ENCODE data around the gene SLC28A1.

SLC28A1 gene

DNA sequence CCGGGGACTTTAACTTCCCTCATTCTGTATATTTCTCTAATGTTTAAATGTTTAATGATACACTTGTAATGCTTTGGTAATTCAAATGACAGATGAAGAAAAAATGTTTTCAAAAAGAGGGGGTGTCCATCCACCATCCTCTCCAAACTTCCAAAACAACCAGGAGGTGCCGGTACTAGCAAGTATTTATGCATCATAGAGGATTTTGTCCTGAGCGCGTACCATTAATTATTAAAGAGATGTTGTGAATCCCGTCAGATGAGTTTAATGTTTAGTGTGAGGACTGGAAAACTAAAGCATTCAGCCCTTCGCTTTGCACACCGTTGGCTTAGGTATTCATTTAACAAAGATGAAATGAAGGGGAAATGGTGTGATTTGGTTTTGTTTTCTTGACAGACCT lies 1.3 kb downstream of the SLC28A1 start:
- no peak for DNase-seq (ENCODE audit: low read depth in 2 of 2, low spot score in 1 of 2)

DNA sequence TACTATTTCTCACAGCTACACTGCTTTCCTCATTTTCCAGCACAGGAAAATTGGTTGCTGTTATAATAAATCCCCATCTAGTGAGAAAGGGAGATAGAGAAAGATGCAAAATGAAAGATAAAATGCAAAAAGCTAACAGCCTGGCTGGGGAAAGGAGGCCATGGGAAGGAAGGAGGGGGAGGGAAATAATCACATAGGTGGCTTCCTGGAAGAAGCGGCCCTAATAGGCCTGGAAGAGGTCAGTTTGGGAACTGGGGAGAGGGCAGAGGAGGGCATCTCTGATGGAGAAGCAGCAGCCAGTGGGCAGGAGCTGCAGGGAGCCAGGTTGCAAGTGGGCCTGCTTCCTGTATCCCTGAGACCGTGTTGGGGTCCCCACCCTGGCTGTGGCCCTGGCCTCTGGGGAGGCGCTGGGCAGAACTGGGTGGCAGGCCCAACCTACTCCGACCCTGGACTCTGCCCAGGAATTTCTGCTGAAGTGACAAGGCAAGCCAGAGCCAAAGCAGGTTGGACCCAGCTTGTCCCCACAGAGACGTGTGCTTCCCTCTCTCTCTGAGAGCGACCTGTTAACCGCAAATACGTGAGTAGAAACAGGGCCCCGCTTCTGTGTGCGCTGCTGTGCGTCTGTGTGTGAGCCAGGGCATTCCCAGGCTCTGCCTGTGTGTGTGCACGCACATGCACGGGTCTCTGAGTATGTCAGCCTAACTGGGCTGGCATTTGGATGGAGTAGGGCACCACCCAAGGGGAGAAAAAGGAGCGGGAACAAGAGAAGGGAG lies 1.9 kb downstream of the SLC28A1 start:
- no peak for DNase-seq (ENCODE audit: low read depth in 2 of 2, low spot score in 1 of 2)

DNA sequence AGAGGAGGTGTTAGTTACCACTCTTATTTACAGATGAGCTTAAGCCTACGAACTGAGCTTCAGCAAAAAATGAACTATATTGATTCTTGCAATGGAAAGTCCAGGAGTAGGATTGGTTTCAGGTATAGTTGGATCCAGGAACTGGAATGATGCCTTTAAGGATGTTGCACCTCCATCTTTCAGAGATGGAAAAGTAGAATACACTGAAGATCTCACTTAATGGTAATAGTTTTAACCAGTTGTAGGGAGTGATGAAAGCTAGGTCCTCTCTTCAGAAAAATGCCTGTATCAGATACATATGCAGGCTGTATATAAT lies 2.5 kb downstream of the SLC28A1 start:
- no peak for DNase-seq (ENCODE audit: low read depth in 2 of 2, low spot score in 1 of 2)

DNA sequence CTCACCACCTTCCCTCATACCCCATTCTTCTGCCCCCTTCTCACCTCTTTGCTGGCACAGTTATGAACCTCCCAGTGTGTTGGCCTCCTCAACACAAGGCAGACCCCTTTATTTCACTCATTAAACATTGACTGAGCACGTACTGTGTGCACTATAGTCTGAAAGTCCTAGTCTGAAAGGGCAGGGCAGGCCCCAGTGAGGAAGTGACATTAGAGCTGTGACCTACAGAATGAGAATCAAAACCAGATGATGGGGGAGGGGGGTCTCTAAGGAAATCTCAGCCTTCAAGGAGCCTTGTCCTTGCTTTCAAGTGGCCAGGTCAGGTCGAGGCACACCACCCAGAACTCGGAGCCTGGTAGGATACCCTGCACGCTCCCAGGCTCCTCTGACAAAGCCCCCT lies 3.5 kb downstream of the SLC28A1 start:
- DNase-seq (ENCODE audit: low read depth in 2 of 2, low spot score in 1 of 2) = no peak

DNA sequence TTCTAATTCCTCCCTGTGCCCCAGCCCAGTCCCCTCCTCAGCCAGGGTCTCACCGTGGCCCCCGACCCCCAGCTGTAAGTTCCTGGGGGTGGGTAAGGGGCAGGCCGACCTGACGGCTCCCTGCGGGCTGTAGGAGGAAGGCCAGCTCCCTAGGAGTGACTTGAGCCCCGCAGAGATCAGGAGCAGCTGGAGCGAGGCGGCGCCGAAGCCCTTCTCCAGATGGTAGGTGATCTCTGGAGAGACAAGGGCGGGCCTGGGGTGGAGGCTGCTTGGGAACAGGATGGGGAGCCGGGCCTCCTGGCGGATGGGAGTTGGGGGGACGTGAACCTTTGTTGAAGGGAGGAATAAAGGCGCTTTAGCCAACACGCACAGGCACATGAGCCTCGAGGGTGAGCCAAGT lies 4.2 kb downstream of the SLC28A1 start:
- DNase-seq (ENCODE audit: low read depth in 2 of 2, low spot score in 1 of 2) = no peak

DNA sequence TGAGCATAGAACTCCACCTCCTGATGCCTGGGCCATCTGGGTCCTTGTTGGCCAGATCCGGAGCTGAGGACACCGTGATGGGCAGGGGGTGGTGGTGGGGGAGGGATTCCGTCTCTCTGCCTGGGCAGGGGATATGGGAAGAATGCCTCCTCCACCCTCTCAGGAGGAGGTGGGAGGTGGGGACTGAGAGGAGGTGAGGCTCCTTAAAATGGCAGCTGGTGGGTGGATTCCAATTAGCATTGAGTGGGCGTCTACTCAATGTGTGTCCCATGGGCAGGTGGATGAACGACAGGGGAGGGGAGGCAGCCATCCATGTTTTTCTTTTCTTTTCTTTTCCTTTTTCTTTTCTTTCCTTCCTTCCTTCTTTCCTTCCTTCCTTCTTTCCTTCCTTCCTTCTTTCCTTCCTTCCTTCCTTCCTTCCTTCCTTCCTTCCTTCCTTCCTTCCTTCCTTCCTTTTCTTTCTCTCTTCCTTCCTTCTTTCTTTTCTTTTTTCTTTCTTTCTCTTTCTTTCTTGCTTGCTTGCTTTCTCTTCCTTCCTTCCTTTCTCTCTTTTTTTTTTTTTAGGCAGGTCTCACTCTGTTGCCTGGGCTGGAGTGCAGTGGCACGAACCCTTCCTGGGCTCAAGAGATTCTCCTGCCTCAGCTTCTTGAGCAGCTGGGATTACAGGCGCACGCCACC lies 5.0 kb downstream of the SLC28A1 start:
- DNase-seq (ENCODE audit: low read depth in 2 of 2, low spot score in 1 of 2) = no peak

DNA sequence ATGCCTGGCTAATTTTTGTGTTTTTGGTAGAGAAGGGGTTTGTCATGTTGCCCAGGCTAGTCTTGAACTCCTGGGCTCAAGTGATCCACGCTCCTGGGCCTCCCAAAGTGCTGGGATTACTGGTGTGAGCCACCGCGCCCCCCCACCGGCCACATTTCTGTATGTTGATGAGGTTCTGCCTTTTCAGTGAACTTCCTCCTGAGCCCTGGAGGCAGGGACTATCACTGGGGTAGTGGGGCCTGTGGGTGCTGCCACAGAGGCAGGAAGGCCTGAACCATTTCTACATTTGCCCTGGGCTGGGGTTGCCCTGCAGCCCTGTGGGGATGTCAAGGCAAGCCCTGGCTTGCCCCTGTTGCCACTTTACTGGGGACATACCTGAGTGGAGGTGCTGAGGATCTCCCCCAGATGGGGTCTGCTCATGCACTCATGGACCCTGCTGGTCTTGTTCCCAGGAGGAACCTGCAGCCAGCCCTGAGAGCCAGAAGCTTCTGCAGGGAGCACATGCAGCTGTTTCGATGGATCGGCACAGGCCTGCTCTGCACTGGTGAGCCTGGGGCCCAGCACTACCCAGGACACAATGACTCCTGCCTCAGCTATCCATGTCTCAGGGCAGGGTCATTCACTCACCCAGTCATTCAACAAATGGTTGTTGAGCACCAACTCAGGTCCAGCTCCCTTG lies 5.7 kb downstream of the SLC28A1 start:
- DNase-seq (ENCODE audit: low read depth in 2 of 2, low spot score in 1 of 2) = no peak

DNA sequence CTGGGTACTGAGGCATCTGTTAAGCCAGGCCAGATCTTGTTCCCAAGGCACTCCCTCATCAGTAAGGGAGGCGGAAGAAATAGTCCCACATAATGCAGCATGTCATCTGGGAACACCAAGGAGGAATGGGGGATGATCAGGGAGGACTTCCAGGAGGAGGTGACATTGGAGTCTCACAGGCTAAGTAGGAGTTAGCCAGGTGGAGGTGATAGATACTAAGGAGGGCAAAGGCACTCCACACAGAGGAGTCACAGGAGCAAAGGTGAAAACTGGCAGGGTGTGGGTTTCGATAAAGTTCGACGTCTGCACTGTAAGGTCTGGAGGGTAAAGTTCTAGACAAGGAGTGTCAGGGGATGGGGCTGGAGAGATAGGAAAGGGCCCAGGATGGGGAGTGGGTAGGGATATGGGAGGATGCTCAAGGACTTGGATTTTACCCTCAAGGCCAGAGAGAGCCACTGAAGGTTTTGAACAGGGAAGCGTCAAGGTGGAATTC lies 6.3 kb downstream of the SLC28A1 start:
- DNase-seq (ENCODE audit: low read depth in 2 of 2, low spot score in 1 of 2) = no peak

DNA sequence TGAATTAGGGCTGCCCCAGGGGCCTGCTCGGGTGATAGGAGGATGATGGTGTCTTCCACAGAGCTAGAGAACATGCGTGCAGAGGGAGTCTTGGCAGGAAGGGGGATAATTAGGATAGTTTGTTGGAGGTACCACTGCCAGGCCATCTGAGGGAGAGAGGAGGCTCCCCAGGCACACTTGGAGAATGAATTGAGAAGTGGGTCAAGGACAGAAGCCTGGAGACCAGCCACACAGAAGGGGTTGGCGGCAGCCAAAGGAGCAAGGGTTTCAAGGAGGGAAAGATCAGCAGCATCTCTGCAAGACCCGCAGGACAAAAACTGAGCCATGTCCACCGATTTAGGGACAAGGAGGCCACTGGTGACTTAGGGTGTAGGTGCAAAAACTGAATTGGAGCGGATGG lies 6.9 kb downstream of the SLC28A1 start:
- no peak for DNase-seq (ENCODE audit: low read depth in 2 of 2, low spot score in 1 of 2)

DNA sequence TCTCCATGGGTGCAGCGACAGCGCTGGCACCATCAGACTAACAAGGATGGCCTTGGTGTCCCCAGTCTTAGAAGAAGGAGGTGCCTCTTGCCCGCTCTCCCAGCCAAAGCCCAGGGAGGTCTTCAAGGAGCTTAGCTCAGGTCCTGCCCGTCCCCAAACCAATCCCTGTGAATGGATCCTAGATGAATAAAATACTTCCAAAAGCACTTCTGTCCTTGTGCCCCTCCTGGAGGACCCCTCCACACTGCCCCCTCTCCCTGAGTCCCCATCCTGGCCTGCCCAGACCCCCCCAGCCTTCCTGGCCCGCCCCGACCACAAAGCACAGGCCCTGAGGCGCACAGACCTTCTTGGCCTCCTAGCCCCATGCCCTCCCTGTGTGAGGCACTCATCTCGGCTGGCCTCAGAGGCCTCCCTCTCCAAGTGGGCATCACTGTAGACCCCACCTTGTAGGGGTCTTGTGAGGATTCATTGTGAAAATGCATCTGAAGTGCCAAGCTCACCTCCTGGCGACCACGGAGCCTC lies 8.4 kb downstream of the SLC28A1 start:
- DNase-seq (ENCODE audit: low read depth in 2 of 2, low spot score in 1 of 2) = no peak

DNA sequence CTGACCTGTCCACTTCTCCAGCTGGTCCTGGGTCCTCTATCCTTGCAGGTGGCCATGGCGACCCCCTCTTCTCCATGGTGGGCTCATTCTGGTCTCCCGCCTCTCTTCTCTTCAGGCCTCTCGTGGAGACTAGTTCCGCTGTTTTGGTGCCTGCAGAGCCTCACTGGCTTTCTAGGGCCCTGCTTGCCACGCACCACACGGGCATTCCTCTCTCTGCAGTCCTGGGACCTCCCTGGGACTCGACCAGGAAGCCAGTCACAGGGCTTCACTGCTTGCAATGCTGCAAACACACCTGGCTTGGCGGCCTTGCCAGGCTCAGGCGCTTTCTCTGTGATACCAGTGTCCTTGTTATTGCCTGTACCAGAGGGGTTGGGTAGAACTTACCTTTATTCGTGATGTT lies 9.1 kb downstream of the SLC28A1 start:
- DNase-seq (ENCODE audit: low read depth in 2 of 2, low spot score in 1 of 2) = no peak

DNA sequence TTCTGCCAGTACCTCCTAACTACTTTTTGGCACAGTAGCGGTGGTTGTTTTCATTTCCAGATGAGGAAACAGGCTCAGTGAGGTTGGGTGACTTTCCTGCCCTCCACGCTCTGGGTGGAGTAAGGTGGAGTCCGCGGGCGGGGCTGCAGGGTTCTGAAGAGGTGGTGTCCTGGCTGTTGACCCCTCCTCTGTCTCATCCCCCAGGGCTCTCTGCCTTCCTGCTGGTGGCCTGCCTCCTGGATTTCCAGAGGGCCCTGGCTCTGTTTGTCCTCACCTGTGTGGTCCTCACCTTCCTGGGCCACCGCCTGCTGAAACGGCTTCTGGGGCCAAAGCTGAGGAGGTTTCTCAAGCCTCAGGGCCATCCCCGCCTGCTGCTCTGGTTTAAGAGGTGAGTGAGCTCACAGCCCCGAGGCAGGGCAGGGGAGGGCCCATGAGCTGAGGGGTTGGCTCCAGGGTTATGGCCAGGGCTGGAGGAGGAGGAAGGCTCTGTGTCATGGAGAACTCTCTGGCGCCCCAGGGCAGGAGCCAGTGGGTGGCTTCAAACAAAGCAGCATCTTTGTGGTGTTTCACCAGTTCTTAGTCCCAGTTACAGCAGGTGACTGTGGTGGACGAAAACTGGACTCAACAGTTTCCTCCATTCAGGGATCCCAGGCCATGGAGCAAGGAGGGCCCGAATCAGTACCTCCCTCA lies 10.4 kb downstream of the SLC28A1 start:
- DNase-seq (ENCODE audit: low read depth in 2 of 2, low spot score in 1 of 2) = no peak

DNA sequence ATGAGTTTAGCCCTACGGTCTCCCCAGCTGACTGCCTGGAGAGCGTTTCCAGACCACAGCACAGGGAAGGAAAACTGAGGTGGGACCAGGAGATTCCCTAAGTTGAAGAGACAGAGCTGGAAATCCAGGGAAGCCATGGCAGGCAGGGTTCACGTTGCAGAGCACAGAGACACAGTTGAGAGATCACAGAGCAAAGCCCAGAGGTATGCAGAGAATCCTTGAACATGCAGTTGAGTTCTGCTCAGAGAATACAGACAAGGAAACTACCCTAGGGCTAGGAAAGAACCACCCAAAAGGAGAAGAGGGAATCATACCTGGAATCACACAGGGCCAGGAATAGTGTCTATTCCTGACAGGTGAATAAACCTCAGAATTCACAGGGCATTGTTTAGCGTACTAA lies 14.3 kb downstream of the SLC28A1 start:
- no peak for DNase-seq (ENCODE audit: low read depth in 2 of 2, low spot score in 1 of 2)

DNA sequence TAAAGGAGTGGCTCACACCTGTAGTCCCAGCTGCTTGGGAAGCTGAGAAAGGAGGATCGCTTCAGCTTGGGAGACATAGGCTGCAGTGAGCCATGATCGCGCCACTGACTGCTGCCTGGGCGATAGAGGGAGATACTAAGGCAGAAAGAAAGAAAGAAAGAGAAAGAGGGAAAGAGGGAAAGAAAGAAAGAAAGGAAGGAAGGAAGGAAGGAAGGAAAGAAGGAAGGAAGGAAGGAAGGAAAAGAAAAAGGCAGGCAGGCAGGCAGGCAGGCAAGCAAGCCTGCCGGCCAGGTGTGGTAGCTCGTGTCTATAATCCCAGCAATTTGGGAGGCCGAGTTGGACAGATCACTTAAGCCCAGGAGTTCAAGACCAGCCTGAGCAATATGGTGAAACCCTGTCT lies 15.3 kb downstream of the SLC28A1 start:
- no peak for DNase-seq (ENCODE audit: low read depth in 2 of 2, low spot score in 1 of 2)

DNA sequence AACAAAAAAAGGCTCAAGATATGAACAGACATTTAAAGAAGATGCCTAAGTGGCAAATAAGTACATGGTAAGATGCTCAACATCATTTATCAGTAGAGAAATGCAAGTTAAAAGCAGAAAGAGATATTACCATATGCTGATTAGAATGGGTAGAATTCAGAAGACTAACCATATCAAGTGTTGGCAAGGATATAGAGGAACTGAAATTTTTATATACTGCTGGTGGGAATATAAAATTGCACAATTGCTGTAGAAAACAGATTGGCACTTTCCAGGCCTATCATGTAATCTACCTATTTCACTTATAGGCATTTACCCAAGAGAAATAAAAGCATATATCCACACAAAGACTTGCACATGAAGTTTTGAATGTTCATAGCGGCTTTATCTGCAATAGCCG lies 17.1 kb downstream of the SLC28A1 start:
- DNase-seq (ENCODE audit: low read depth in 2 of 2, low spot score in 1 of 2) = no peak

DNA sequence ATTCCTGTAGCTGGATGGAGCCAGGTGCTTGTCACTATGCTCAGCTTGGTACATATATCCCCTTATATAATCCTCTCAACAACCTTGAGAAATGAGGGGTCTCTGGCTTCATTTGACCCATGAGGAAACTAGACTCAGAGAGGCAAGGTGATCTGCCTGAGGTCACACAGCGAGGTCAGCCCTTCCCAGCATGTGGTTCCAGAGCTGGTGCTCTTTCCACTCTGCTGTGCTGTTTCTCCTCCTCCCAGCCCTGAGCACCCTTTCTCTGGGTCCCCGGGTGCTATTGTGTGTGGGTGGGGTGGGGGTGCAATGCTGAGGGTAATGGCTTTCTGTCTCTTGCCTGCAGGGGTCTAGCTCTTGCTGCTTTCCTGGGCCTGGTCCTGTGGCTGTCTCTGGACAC lies 19.3 kb downstream of the SLC28A1 start:
- DNase-seq (ENCODE audit: low read depth in 2 of 2, low spot score in 1 of 2) = no peak

DNA sequence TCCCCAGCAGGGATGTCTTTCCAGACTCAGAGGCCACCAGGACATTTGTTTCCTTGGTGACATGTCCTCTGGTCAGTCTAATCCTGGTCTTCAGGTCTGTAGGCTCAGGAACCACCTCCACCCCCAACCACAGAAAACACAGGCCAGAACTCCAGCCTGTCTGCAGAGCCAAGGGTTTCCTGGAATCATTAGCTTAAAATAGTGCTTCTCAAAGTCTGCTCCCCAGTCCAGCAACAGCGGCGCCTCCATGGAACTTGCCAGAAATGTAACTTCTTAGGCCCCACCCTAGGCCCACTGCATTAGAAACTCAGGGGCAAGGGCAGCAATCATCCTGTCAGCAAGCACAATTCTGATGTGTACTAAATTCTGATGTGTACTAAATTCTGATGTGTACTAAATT lies 20.0 kb downstream of the SLC28A1 start:
- no peak for DNase-seq (ENCODE audit: low read depth in 2 of 2, low spot score in 1 of 2)

DNA sequence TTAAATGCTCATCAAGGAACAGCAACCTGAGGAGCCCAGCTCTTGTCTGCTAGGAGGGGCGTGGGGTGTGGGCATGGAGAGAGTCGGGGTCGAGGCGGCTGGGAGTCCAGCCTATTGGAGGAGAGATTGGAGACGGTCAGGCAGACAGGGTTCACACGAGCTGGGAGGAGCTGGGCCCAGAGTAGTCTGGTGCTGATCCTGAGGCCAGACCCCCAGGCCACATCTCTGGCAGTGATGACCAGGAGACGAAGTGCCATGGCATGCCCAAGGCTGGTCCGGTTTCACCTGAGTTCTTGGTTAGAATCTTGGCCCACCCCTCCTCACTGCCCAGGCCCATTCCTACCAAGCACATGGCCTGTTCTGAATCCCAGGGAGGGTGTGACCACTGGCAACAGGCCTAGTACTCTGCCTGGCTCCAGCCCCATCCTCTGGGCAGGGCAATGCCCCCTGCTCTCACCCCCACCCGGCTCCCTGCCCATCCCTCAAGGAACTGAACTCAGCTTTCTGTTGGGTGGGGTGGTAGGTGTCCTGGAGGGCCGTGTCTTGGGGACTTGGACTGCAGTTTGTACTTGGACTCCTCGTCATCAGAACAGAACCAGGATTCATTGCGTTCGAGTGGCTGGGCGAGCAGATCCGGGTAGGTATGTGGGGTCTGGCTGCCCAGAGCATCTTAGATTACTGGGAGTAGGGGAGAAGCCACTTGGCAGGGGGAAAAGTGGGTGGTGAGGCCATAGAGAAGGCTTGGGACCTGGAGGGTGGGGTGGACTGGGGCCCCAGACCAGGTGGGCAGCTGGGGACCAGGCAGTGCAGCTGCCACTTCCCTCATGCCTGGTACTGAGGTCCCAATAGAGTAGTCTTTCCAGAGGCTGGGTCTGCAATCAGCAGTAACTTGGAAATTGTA lies 20.8 kb downstream of the SLC28A1 start:
- DNase-seq (ENCODE audit: low read depth in 2 of 2, low spot score in 1 of 2) = no peak

DNA sequence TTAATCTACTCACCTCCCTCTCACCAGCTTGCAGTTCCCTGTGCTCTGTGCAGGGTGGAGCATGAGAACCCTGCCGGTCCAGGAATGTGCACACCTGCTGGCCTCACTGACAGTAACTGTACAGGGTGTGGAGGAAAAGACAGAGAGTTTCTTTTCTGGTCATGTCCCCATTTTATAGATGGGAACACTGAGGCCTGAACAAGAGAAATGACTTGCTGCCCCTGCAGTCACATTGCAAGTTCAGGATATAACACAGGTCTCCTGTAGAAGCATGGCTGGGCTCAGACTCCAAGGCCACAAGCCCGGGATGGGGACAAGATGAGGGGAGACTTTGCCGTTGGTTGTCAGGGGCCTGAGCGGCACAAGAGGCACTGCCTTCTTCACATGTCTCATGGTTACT lies 23.3 kb downstream of the SLC28A1 start:
- no peak for DNase-seq (ENCODE audit: low read depth in 2 of 2, low spot score in 1 of 2)

DNA sequence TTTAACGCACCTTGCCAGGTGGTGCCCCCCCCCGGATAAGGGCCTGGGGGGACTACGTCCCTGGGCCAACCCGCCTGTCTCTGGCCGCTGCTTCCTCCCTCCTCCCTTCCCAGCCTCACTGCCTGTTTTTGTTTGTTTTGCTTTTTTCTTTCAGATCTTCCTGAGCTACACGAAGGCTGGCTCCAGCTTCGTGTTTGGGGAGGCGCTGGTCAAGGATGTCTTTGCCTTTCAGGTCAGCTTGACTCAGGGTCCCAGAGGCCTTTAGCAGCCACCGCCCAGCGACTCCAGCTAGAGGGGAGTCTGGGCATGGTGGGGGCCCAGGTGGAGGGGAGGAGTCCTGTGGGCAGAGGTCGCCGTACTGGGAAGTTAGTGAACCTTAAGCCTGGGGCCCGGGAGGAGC lies 24.1 kb downstream of the SLC28A1 start:
- no peak for DNase-seq (ENCODE audit: low read depth in 2 of 2, low spot score in 1 of 2)

DNA sequence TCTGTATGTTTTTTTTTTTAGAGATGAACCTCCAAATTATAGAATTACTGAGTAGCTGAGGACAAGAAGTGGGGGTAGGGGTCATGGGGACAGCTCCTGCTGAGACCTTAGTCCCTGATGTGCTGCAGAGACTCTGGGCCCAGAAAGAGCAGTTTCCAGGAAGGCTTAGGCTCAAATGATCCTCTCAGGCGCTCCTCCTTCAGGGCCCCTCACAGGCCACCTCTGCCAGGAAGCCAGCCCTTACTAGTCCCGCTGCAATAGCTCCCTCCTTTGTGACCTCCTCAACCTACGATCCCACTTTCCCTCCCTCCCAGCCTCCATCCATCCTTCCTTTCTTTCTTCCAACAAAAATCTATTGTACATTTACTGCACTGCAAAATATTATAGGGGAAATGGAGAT lies 24.6 kb downstream of the SLC28A1 start:
- DNase-seq (ENCODE audit: low read depth in 2 of 2, low spot score in 1 of 2) = no peak
